OCI-LY3 (cell line): ENCODE results near the gene TAGAP.

ENCODE experiments used
- CTCF ChIP-seq: fragments of 200-600, 300-600 bp; sonication (generic); IDR thresholded peaks from 2 replicates; pipeline ENCODE4 v1.5.1; 2014; ENCODE audit warnings: antibody characterized with exemption, low read length, low read depth
- EZH2phosphoT487 ChIP-seq: fragments of 200-600 bp; shearing (Covaris generic); IDR thresholded peaks from 2 replicates; pipeline ENCODE4 v1.6.1; 2018; ENCODE audit warnings: antibody characterized with exemption, mixed run types, low read depth

GRCh38 chr6:159056899-159057298, 12.1 kb upstream of the TAGAP start:
- TF ChIP-seq CTCF: no peak
- no peak for TF ChIP-seq EZH2phosphoT487
